Naive B cell (primary cell): ENCODE results near the gene MAPK4. TPM values are rescaled to one million over a fixed set of nuclear protein-coding genes. Genes with fewer than 3 reads are reported as not detected.
"Not testable (repeated sequence)": the region's sequence is repeated elsewhere in the genome, so short reads cannot be mapped to it uniquely, and the experiment has no call there.

ENCODE experiments used
- ATAC-seq, 2 donors: fragments of 150-1000 bp; cut with Tn5 transposase; 2 replicates each; pipeline ENCODE4 v1.10.0; 2021; ENCODE audit warnings: low read depth in 2 of 2, mild to moderate bottlenecking in 2 of 2, moderate library complexity in 2 of 2
- DNase-seq: peaks from one replicate; pipeline ENCODE4 v3.0.0; 2022
- H3K27ac Mint-ChIP-seq, 6 donors: one replicate each; pipeline ENCODE4 v1.8.0; 2020 to 2022; ENCODE audit warnings: mild to moderate bottlenecking in 6 of 6, mixed read lengths in 6 of 6, moderate library complexity in 5 of 6, inconsistent platforms in 2 of 6
- H3K27me3 Mint-ChIP-seq, 3 donors: one replicate each; pipeline ENCODE4 v1.8.0; 2021 to 2022; ENCODE audit warnings: mixed read lengths in 3 of 3, mild to moderate bottlenecking in 1 of 3
- H3K36me3 Mint-ChIP-seq, 2 donors: one replicate each; pipeline ENCODE4 v1.8.0; 2020 to 2022; ENCODE audit warnings: mixed read lengths in 2 of 2, inconsistent platforms in 1 of 2, mild to moderate bottlenecking in 1 of 2
- H3K4me1 Mint-ChIP-seq, 3 donors: one replicate each; pipeline ENCODE4 v1.8.0; 2020 to 2022; ENCODE audit warnings: mixed read lengths in 3 of 3, inconsistent platforms in 1 of 3, mild to moderate bottlenecking in 1 of 3, moderate library complexity in 1 of 3
- H3K4me3 Mint-ChIP-seq, 8 donors: one replicate each; pipeline ENCODE4 v1.8.0; 2020 to 2022; ENCODE audit warnings: mild to moderate bottlenecking in 8 of 8, mixed read lengths in 8 of 8, moderate library complexity in 8 of 8, inconsistent platforms in 2 of 8
- H3K9me3 Mint-ChIP-seq, 7 donors: one replicate each; pipeline ENCODE4 v1.8.0; 2020 to 2022; ENCODE audit warnings: mixed read lengths in 7 of 7, mild to moderate bottlenecking in 5 of 7, inconsistent platforms in 2 of 7, moderate library complexity in 1 of 7
- polyA plus RNA-seq, 6 donors: library from polyadenylated mRNA; unstranded; fragments of 300-500 nt; fragmentation: Illumina TruSeq; gene quantifications; one replicate each; pipeline ENCODE4 v1.2.3, GENCODE V29; 2021; ENCODE audit warnings: low read depth in 6 of 6

MAPK4 gene
- polyA plus RNA-seq, result not detected

DNA sequence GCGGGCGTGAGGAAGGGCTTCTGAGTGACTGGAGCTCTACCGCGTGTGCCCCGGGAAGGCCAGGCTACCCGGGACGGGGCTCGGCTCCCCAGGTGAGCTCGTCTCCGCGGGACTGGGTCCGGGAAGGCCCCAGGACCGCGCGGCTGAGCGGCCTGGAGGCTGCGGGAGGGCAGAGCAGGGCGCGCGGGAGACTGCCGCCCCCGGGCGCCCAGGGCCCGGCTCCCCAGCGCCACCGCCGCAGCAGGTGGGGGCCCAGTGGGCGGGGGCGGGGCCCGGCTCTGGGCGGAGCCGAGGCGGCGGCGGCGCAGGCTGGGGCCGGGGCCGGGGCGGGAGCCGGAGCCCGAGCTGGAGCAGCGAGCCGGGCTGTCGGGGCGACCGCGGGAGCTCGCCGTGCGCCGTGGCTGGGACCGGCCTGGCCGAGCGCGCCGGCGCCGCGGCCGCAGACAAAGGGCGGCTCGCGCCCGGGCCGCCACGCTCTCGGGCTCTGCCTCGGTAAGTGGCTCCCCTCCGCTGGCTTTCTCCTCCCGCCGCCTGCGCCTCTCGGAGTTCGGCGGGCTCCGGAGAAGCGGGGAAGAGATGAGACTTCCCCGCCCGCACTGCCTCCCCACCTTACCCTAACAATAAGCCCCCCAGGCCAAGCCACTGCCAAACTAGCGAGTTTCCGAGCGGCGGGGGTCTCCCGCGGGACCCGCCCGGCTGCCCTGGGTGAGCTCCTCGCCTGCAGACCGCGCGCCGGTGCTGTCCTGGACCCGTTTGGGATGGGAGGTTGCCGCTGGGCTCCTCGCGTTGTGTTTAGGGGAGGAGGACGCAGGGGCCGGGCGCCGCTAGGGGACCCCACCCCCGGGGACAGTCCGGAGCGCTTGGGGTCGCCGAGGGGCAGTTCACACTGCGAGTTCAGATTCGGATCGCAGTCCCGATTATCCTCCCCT is at the start of gene MAPK4:
TSS of gene MAPK4 (plus strand) at position 336 of the 929 bp plus-strand sequence. CDS start 103,872 bp downstream, outside the sequence.
- DNase-seq, result peak; percentile 6
- peaks cover 66 to 80% (median 68%) of the 10 kb centered on the region in 3 donors for H3K27me3 Mint-ChIP-seq
- H3K9me3 Mint-ChIP-seq, result peaks cover 7 to 21% (median 18%) of the 10 kb centered on the region in 7 donors
- ATAC-seq, result peak; percentile 70 to 79
- H3K36me3 Mint-ChIP-seq, result peaks cover 5 to 12% of the 10 kb centered on the region in 2 donors
- peak within 1 kb of the TSS; percentile 67 to 84 (median 76) for H3K4me3 Mint-ChIP-seq
- H3K27ac Mint-ChIP-seq, result peak within 1 kb of the TSS in 1 of 6 donors; percentile 48
- H3K4me1 Mint-ChIP-seq, result peaks cover 0 to 13% (median 4%) of the 10 kb centered on the region in 3 donors

DNA sequence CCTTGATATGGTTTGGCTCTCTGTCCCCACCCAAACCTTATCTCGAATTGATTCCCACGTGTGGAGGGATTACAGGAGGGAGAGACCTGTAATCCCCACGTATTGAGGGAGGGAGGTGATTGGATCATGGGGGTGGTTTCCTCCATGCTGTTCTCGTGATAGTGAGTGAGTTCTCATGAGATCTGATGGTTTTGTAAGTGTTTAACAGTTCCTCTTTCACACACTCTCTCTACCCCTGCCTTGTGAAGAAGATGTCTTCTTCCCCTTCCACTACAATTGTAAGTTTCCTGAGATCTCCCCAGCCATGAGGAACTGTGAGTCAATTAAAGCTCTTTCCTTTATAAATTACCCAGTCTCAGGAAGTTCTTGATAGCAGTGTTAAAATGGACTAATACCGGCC is 42.6 kb upstream of the MAPK4 start:
- not testable (repeated sequence) for H3K36me3 Mint-ChIP-seq, ATAC-seq, H3K4me1 Mint-ChIP-seq, H3K27ac Mint-ChIP-seq, H3K4me3 Mint-ChIP-seq, H3K9me3 Mint-ChIP-seq, DNase-seq
- peaks cover 3 to 14% (median 9%) of the 10 kb centered on the region in 3 donors for H3K27me3 Mint-ChIP-seq

- Mint-ChIP-seq H3K4me3 (no peak overlapping the region), H3K27me3 (peaks cover 0 to 17% (median 17%) of the 10 kb centered on the region in 3 donors), H3K27ac (no peak overlapping the region), H3K36me3 (no peaks in the 10 kb centered on the region), H3K9me3 (no peaks in the 10 kb centered on the region), H3K4me1 (no peaks in the 10 kb centered on the region)
- ATAC-seq (no peak), DNase-seq (no peak)
Measured at GRCh38 chr18:50518787-50519546, 40.9 kb upstream of the MAPK4 start.

GRCh38 chr18:50523165-50523564 is 36.7 kb upstream of the MAPK4 start:
- peaks cover 0 to 9% (median 0%) of the 10 kb centered on the region in 7 donors for H3K9me3 Mint-ChIP-seq
- no peaks in the 10 kb centered on the region for H3K36me3 Mint-ChIP-seq
- peaks cover 6 to 35% (median 18%) of the 10 kb centered on the region in 3 donors for H3K27me3 Mint-ChIP-seq
- DNase-seq (no peak), ATAC-seq (no peak)
- H3K27ac Mint-ChIP-seq, result no peak overlapping the region
- H3K4me3 Mint-ChIP-seq, result no peak overlapping the region
- H3K4me1 Mint-ChIP-seq, result no peaks in the 10 kb centered on the region

GRCh38 chr18:50527636-50528307 is 32.1 kb upstream of the MAPK4 start:
- ATAC-seq (no peak), DNase-seq (no peak)
- no peak overlapping the region for H3K4me3 Mint-ChIP-seq
- H3K4me1 Mint-ChIP-seq, result no peaks in the 10 kb centered on the region
- H3K27ac Mint-ChIP-seq, result no peak overlapping the region
- H3K27me3 Mint-ChIP-seq, result peaks cover 6 to 26% (median 10%) of the 10 kb centered on the region in 3 donors
- H3K36me3 Mint-ChIP-seq, result peaks cover under 1 to 4% of the 10 kb centered on the region in 2 donors
- H3K9me3 Mint-ChIP-seq, result peaks cover 4 to 20% (median 10%) of the 10 kb centered on the region in 7 donors

DNA sequence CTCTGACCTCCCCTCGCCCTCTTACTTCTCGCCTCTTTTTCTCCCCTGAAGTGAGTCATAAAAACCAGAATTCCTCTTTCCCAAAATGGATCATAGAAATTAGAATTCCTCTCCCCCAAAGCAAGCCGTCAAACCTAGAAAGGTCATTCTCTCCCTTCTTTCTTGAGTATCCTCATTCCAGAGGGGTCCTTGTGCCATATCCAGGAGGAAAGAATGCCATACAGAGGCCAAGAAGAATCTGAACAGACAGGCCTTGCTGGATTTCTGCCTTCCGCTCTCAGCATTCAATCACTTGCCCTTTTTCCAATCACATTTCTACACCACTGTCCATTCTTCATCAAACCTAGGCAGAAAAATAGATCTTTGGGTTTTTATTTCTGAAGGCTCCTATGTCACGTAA is 31.1 kb upstream of the MAPK4 start:
- Mint-ChIP-seq H3K27ac (no peak overlapping the region), H3K4me1 (no peaks in the 10 kb centered on the region), H3K36me3 (peaks cover 7 to 10% of the 10 kb centered on the region in 2 donors), H3K27me3 (peaks cover 6 to 18% (median 8%) of the 10 kb centered on the region in 3 donors), H3K4me3 (no peak overlapping the region), H3K9me3 (peaks cover 12 to 31% (median 20%) of the 10 kb centered on the region in 7 donors)
- DNase-seq, result no peak
- ATAC-seq, result no peak

DNA sequence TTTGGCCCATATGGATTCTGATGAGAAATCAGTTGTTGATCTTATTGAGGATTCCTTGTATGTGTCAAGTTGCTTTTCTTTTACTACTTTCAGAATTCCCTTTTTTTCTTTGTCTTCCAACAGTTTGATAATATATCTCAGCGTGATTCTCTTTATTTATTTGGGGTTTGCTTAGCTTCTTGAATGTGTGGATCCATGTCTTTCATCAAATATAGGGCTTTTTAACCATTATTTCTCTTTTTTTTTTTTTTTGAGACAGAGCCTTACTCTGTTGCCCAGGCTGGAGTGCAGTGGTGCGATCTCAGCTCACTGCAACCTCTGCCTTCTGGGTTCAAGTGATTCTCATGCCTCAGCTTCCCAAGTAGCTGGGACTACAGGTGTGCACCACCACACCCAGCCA is 26.1 kb upstream of the MAPK4 start:
- DNase-seq, H3K27me3 Mint-ChIP-seq, H3K4me3 Mint-ChIP-seq, H3K4me1 Mint-ChIP-seq, H3K27ac Mint-ChIP-seq, ATAC-seq: not testable (repeated sequence)
- peaks cover 15 to 47% (median 25%) of the 10 kb centered on the region in 7 donors for H3K9me3 Mint-ChIP-seq
- H3K36me3 Mint-ChIP-seq, result peaks cover 13 to 19% of the 10 kb centered on the region in 2 donors

GRCh38 chr18:50544476-50544875 is 15.4 kb upstream of the MAPK4 start:
- not testable (repeated sequence) for H3K36me3 Mint-ChIP-seq, H3K27ac Mint-ChIP-seq, H3K4me3 Mint-ChIP-seq, DNase-seq, H3K4me1 Mint-ChIP-seq, ATAC-seq
- H3K9me3 Mint-ChIP-seq, result peaks cover 0 to 10% (median 2%) of the 10 kb centered on the region in 7 donors
- H3K27me3 Mint-ChIP-seq, result peaks cover 17 to 23% (median 18%) of the 10 kb centered on the region in 3 donors

DNA sequence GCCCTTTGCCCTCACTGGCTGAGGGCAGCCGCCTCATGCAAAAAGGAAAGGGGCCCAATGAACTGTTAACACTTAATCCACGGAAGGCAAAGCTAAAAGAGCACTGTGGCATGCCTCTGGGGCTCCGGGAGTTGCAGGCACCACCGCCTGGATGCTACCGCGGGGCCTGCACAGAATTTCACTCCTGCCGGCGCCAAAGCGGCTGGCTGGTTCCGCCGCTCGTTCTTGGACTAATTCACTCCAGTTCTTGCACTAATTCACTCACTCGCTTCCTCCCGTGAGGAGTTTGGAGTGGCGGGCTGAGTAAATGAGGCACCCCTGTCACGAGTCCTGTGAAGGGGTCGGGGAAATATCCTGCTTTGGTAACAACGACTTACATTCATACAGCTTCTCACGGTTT is 14.0 kb upstream of the MAPK4 start:
- ATAC-seq (no peak), DNase-seq (no peak)
- H3K4me3 Mint-ChIP-seq, result no peak overlapping the region
- no peak overlapping the region for H3K27ac Mint-ChIP-seq
- H3K9me3 Mint-ChIP-seq, result peaks cover 0 to 10% (median 2%) of the 10 kb centered on the region in 7 donors
- H3K4me1 Mint-ChIP-seq, result no peaks in the 10 kb centered on the region
- H3K27me3 Mint-ChIP-seq, result peaks cover 17 to 23% (median 18%) of the 10 kb centered on the region in 3 donors
- no peaks in the 10 kb centered on the region for H3K36me3 Mint-ChIP-seq

GRCh38 chr18:50548160-50548559 is 11.7 kb upstream of the MAPK4 start:
- Mint-ChIP-seq H3K36me3 (no peaks in the 10 kb centered on the region), H3K9me3 (peaks cover 0 to 10% (median 2%) of the 10 kb centered on the region in 7 donors), H3K27ac (no peak overlapping the region), H3K27me3 (peaks cover 14 to 20% (median 19%) of the 10 kb centered on the region in 3 donors), H3K4me3 (no peak overlapping the region), H3K4me1 (no peaks in the 10 kb centered on the region)
- no peak for DNase-seq
- no peak for ATAC-seq

DNA sequence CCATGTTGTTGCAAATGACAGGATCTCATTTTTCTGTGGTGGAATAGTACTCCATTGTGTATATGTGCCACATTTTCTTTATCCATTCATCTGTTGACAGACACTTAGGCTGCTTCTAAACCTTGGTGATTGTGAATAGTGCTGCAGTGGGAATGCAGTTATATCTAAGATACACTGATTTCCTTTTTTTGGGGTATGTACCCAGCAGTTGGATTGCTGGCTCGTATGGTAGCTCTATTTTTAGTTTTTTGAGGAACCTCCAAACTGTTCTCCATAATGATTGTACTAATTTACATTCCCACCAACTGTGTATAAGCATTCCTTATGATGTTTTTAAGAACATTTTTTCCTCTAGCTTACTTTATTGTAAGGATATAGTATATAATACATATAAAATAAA is 8.2 kb upstream of the MAPK4 start:
- peaks cover 34 to 50% (median 44%) of the 10 kb centered on the region in 3 donors for H3K27me3 Mint-ChIP-seq

GRCh38 chr18:50558157-50558556 is 1.7 kb upstream of the MAPK4 start:
- Mint-ChIP-seq H3K27ac (no peak overlapping the region), H3K9me3 (peaks cover 11 to 30% (median 25%) of the 10 kb centered on the region in 7 donors), H3K27me3 (peaks cover 67 to 79% (median 67%) of the 10 kb centered on the region in 3 donors), H3K36me3 (peaks cover 5 to 16% of the 10 kb centered on the region in 2 donors), H3K4me1 (peaks cover 0 to 13% (median 4%) of the 10 kb centered on the region in 3 donors), H3K4me3 (peak overlapping the region in 3 of 8 donors; percentile 5 to 61 (median 40))
- ATAC-seq (no peak), DNase-seq (no peak)

More for the DNA sequence above, 8.2 kb upstream of the MAPK4 start:
- ATAC-seq, DNase-seq, H3K27ac Mint-ChIP-seq, H3K4me1 Mint-ChIP-seq, H3K4me3 Mint-ChIP-seq: not testable (repeated sequence)
- Mint-ChIP-seq H3K9me3 (peaks cover 12 to 34% (median 24%) of the 10 kb centered on the region in 7 donors), H3K36me3 (peaks cover 5 to 16% of the 10 kb centered on the region in 2 donors)
